ENCODE measurements around the gene CFDP1.

The CFDP1 gene

GRCh38 chr16:75246504-75247205, 186.6 kb downstream of the CFDP1 start:
- H3K27ac ChIP-seq (ENCODE audit: low read depth, low read length), result peak overlapping the region; percentile 95
- H3K4me3 ChIP-seq (ENCODE audit: low read depth, low read length), result no peak overlapping the region; the same call in 1 of the 2 replicates
- H3K9me3 ChIP-seq (ENCODE audit: control insufficient read depth, insufficient read depth, low read depth, low read length), result no peaks in the 10 kb centered on the region
- peak overlapping the region; percentile 82 for H3K9ac ChIP-seq (ENCODE audit: low read length)
- peaks cover 45% of the 10 kb centered on the region for H3K36me3 ChIP-seq (ENCODE audit: control insufficient read depth, insufficient read depth, low read length)
- H3K27me3 ChIP-seq (ENCODE audit: control insufficient read depth, insufficient read depth, low read length), result no peaks in the 10 kb centered on the region
- H3K4me1 ChIP-seq (ENCODE audit: control insufficient read depth, insufficient read depth, low read length), result peaks cover 65% of the 10 kb centered on the region

- H3K27me3 ChIP-seq (ENCODE audit: control insufficient read depth, insufficient read depth, low read length), result no peaks in the 10 kb centered on the region
- H3K9me3 ChIP-seq (ENCODE audit: control insufficient read depth, insufficient read depth, low read depth, low read length), result no peaks in the 10 kb centered on the region
- peaks cover 60% of the 10 kb centered on the region for H3K36me3 ChIP-seq (ENCODE audit: control insufficient read depth, insufficient read depth, low read length)
- peaks cover 72% of the 10 kb centered on the region for H3K4me1 ChIP-seq (ENCODE audit: control insufficient read depth, insufficient read depth, low read length)
- peak overlapping the region; percentile 82 for H3K9ac ChIP-seq (ENCODE audit: low read length)
- peak overlapping the region; percentile 14; the same call in 1 of the 2 replicates for H3K4me3 ChIP-seq (ENCODE audit: low read depth, low read length)
- H3K27ac ChIP-seq (ENCODE audit: low read depth, low read length), result peak overlapping the region; percentile 95
Observed at GRCh38 chr16:75244844-75245758, 188.2 kb downstream of the CFDP1 start.

GRCh38 chr16:75244225-75244809, 189.0 kb downstream of the CFDP1 start:
- Histone ChIP-seq H3K36me3 (ENCODE audit: control insufficient read depth, insufficient read depth, low read length) (peaks cover 68% of the 10 kb centered on the region), H3K27me3 (ENCODE audit: control insufficient read depth, insufficient read depth, low read length) (no peaks in the 10 kb centered on the region), H3K9me3 (ENCODE audit: control insufficient read depth, insufficient read depth, low read depth, low read length) (no peaks in the 10 kb centered on the region), H3K4me3 (ENCODE audit: low read depth, low read length) (no peak overlapping the region; the same call in 1 of the 2 replicates), H3K4me1 (ENCODE audit: control insufficient read depth, insufficient read depth, low read length) (peaks cover 72% of the 10 kb centered on the region), H3K27ac (ENCODE audit: low read depth, low read length) (peak overlapping the region; percentile 95), H3K9ac (ENCODE audit: low read length) (peak overlapping the region; percentile 82)
